Gastrocnemius medialis (tissue), 4 donors: ENCODE data around the gene CD2AP. TPM values are rescaled to one million over a fixed set of nuclear protein-coding genes. Genes with fewer than 3 reads are reported as not detected.

Experiments
- ATAC-seq, 2 donors: fragments of 150-250 bp; one replicate each; pipeline ENCODE4 v1.9.1; 2016
- DNase-seq, 2 donors: peaks; one replicate each; pipeline ENCODE4 v3.0.0-alpha.2; 2019
- H3K27ac ChIP-seq, 4 donors: fragments of 200-600 bp; sonication (generic); 1 replicate in 1 of 4; 2 replicates in 3 of 4; pipeline ENCODE4 v1.5.1; 2016 to 2018; ENCODE audit warnings: mild to moderate bottlenecking in 2 of 4, moderate library complexity in 1 of 4
- H3K27me3 ChIP-seq, 3 donors: fragments of 200-600 bp; sonication (generic) in 2 of 3; 1 replicate in 1 of 3; 2 replicates in 2 of 3; pipeline versions ENCODE4 v1.5.1 to v1.6.0; 2016 to 2019; ENCODE audit warnings: mild to moderate bottlenecking in 1 of 3, moderate library complexity in 1 of 3
- H3K36me3 ChIP-seq, 2 donors: fragments of 200-600 bp; sonication (generic) in 1 of 2; one replicate each; pipeline ENCODE4 v1.5.1; 2017 to 2018
- H3K4me1 ChIP-seq, 2 donors: fragments of 200-600 bp; sonication (generic) in 1 of 2; one replicate each; pipeline ENCODE4 v1.5.1; 2016 to 2017; ENCODE audit warnings: mild to moderate bottlenecking in 2 of 2
- H3K4me3 ChIP-seq, 4 donors: fragments of 200-600 bp; sonication (generic) in 3 of 4; 1 replicate in 1 of 4; 2 replicates in 3 of 4; pipeline ENCODE4 v1.5.1; 2016 to 2019; ENCODE audit warnings: mild to moderate bottlenecking in 2 of 4
- H3K9me3 ChIP-seq, 3 donors: fragments of 200-600 bp; sonication (generic) in 2 of 3; 1 replicate in 1 of 3; 2 replicates in 2 of 3; pipeline ENCODE4 v1.5.1; 2016 to 2019
- CTCF ChIP-seq, 5 experiments: fragments of 450-650 bp in 3 of 5; fragments of 200-600 bp in 2 of 5; sonication (generic) in 2 of 5; IDR thresholded peaks in 4 of 5; conservative IDR thresholded peaks in 1 of 5; 1 replicate in 4 of 5; 2 replicates in 1 of 5; pipeline ENCODE4 v1.5.1; 2016 to 2019; ENCODE audit warnings: antibody characterized with exemption in 5 of 5, mild to moderate bottlenecking in 3 of 5, moderate library complexity in 3 of 5
- POLR2A ChIP-seq, 2 donors: fragments of 450-650 bp; IDR thresholded peaks; one replicate each; pipeline ENCODE4 v1.6.1; 2017; ENCODE audit warnings: antibody characterized with exemption in 2 of 2, mild to moderate bottlenecking in 2 of 2, moderate library complexity in 2 of 2
- in situ Hi-C, 4 donors: fragments of 200-750 bp; cut with MboI; loops; one replicate each; pipeline versions ENCODE4 v1.15.0 to v1.8.0; 2017; ENCODE audit warnings: low sequenced_read_pairs in 4 of 4
- intact Hi-C: fragments of 100-400 bp; cut with DNase I; formaldehyde crosslinking; loops from one replicate; pipeline ENCODE4 v1.15.1; 2023; ENCODE audit warnings: low total_unique reads
- total RNA-seq, 4 donors: library from RNA; depleted of rRNA; stranded (reverse); fragments of >200 nt; gene quantifications; one replicate each; pipeline versions ENCODE4 v1.1.0 to v1.2.3, GENCODE V29; 2016

CD2AP gene
- total RNA-seq, 4 donors from 2014 or later, result 6.9 to 14.1 (median 8.6) TPM

GRCh38 chr6:47512872-47513271, 35.3 kb downstream of the CD2AP start:
- no peaks in the 10 kb centered on the region for H3K36me3 ChIP-seq
- H3K4me3 ChIP-seq, result no peak overlapping the region
- ATAC-seq, result no peak
- no peaks in the 10 kb centered on the region for H3K4me1 ChIP-seq
- in situ Hi-C loops (no loop called here), intact Hi-C loops (no loop called here)
- H3K9me3 ChIP-seq, result no peaks in the 10 kb centered on the region
- H3K27ac ChIP-seq, result no peak overlapping the region
- no peak for DNase-seq
- no peak for TF ChIP-seq CTCF (IDR thresholded peaks at IDR 0.05 in 4 of 5, conservative IDR thresholded peaks at IDR 0.05 in 1 of 5)
- TF ChIP-seq POLR2A (IDR thresholded peaks at IDR 0.05), result no peak
- H3K27me3 ChIP-seq, result no peaks in the 10 kb centered on the region

DNA sequence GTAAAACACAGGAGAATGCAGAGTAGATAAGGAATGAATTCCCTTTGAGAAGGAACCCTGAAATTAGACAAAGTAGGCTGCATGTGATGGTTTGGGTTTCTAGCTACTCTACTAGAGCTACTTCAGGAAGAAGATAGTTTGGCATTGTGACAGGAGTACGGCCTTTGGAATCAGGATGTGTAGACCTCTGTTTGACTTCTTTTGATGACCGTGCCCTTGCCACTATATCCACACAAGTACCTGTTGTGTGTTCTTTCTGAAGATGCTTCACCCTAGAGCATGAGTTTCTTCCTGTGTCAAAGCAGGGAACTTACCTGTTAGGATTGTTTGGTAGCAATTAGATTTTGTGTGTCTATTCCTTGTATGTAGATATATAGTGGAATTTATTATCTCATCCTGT, 41.7 kb downstream of the CD2AP start:
- intact Hi-C loops (no loop called here), in situ Hi-C loops (no loop called here)
- Histone ChIP-seq H3K4me3 (no peak overlapping the region), H3K4me1 (no peaks in the 10 kb centered on the region), H3K9me3 (no peaks in the 10 kb centered on the region), H3K27ac (no peak overlapping the region), H3K36me3 (no peaks in the 10 kb centered on the region), H3K27me3 (no peaks in the 10 kb centered on the region)
- DNase-seq, result no peak
- no peak for TF ChIP-seq POLR2A (IDR thresholded peaks at IDR 0.05)
- no peak for TF ChIP-seq CTCF (IDR thresholded peaks at IDR 0.05 in 4 of 5, conservative IDR thresholded peaks at IDR 0.05 in 1 of 5)
- no peak for ATAC-seq

GRCh38 chr6:47520282-47520681, 42.7 kb downstream of the CD2AP start:
- Histone ChIP-seq H3K9me3 (no peaks in the 10 kb centered on the region), H3K36me3 (no peaks in the 10 kb centered on the region), H3K27ac (no peak overlapping the region), H3K4me3 (no peak overlapping the region), H3K4me1 (peaks cover 0 to 4% of the 10 kb centered on the region in 2 donors), H3K27me3 (no peaks in the 10 kb centered on the region)
- intact Hi-C loops (no loop called here), in situ Hi-C loops (no loop called here)
- no peak for DNase-seq
- TF ChIP-seq CTCF (IDR thresholded peaks at IDR 0.05 in 4 of 5, conservative IDR thresholded peaks at IDR 0.05 in 1 of 5) (no peak), POLR2A (IDR thresholded peaks at IDR 0.05) (no peak)
- no peak for ATAC-seq

DNA sequence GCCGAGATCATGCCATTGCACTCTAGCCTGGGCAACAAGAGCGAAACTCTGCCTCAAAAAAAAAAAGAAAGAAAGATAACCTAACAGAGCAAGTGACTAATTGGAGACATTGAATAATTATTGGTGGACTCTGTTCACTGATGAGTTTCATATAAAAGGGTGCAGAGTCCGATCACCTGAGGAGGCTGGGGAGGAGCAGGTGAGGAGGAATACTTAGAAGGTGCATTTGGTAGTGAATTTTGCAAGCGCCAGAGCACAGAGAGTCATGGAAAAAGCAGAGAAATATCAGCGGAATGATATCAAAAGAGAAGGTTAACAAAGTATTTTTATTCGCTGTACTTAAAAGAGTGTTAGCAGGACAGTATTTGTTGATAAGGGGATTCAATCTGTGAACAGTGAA, 44.4 kb downstream of the CD2AP start:
- Histone ChIP-seq H3K36me3 (no peaks in the 10 kb centered on the region), H3K27ac (no peak overlapping the region), H3K27me3 (no peaks in the 10 kb centered on the region), H3K4me3 (no peak overlapping the region), H3K9me3 (no peaks in the 10 kb centered on the region), H3K4me1 (peaks cover 0 to 4% of the 10 kb centered on the region in 2 donors)
- TF ChIP-seq POLR2A (IDR thresholded peaks at IDR 0.05), result no peak
- no peak for TF ChIP-seq CTCF (IDR thresholded peaks at IDR 0.05 in 4 of 5, conservative IDR thresholded peaks at IDR 0.05 in 1 of 5)
- ATAC-seq, result no peak
- no peak for DNase-seq
- in situ Hi-C loops (no loop called here), intact Hi-C loops (no loop called here)

GRCh38 chr6:47524136-47524845, 46.7 kb downstream of the CD2AP start:
- in situ Hi-C loops (no loop called here), intact Hi-C loops (no loop called here)
- Histone ChIP-seq H3K4me1 (peaks cover 1 to 4% of the 10 kb centered on the region in 2 donors), H3K27ac (no peak overlapping the region), H3K27me3 (no peaks in the 10 kb centered on the region), H3K9me3 (no peaks in the 10 kb centered on the region), H3K36me3 (no peaks in the 10 kb centered on the region), H3K4me3 (no peak overlapping the region)
- ATAC-seq, result no peak
- DNase-seq, result no peak
- TF ChIP-seq POLR2A (IDR thresholded peaks at IDR 0.05) (no peak), CTCF (IDR thresholded peaks at IDR 0.05 in 4 of 5, conservative IDR thresholded peaks at IDR 0.05 in 1 of 5) (no peak)
